ENCODE data around the gene TCEANC2.

DNA sequence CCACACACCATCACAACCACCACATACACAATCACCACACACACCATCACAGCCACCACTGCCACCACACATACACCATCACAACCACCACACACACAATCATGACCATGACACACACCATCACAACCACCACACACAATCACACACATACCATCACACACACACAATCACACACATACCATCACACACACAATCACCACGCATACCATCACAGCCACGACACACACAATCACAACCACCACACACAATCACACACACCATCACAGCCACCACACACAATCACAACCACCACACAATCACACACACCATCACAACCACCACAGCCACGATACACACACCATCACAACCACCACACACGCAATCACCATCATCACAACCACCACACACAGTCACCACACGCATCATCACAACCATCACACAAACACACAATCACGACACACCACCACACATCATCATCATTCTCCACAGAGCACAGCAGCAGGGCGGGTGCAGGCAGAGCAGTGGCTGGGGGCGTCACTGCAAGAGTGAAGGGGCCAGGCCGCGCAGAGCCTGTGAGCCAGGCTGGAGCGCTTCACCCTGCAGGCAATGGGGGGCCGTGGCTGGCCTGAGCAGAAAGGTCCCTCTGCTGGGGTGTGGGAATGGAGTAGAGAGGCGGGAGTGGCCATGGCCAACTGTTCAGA is 66.8 kb downstream of the TCEANC2 start:
- TF ChIP-seq, protein P1, sequence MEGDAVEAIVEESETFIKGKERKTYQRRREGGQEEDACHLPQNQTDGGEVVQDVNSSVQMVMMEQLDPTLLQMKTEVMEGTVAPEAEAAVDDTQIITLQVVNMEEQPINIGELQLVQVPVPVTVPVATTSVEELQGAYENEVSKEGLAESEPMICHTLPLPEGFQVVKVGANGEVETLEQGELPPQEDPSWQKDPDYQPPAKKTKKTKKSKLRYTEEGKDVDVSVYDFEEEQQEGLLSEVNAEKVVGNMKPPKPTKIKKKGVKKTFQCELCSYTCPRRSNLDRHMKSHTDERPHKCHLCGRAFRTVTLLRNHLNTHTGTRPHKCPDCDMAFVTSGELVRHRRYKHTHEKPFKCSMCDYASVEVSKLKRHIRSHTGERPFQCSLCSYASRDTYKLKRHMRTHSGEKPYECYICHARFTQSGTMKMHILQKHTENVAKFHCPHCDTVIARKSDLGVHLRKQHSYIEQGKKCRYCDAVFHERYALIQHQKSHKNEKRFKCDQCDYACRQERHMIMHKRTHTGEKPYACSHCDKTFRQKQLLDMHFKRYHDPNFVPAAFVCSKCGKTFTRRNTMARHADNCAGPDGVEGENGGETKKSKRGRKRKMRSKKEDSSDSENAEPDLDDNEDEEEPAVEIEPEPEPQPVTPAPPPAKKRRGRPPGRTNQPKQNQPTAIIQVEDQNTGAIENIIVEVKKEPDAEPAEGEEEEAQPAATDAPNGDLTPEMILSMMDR (IDR thresholded peaks at IDR 0.05; ENCODE audit: low read depth, low read length, missing input control), result no peak
- TF ChIP-seq YY1 (IDR thresholded peaks at IDR 0.05) (no peak), TAF1 (conservative IDR thresholded peaks at IDR 0.05) (no peak), SP1 (IDR thresholded peaks at IDR 0.05) (no peak), GABPA (IDR thresholded peaks at IDR 0.05 in 1 of 2, conservative IDR thresholded peaks at IDR 0.05 in 1 of 2) (no peak), FOXA1 (IDR thresholded peaks at IDR 0.05) (no peak)
- TF ChIP-seq, protein P2, sequence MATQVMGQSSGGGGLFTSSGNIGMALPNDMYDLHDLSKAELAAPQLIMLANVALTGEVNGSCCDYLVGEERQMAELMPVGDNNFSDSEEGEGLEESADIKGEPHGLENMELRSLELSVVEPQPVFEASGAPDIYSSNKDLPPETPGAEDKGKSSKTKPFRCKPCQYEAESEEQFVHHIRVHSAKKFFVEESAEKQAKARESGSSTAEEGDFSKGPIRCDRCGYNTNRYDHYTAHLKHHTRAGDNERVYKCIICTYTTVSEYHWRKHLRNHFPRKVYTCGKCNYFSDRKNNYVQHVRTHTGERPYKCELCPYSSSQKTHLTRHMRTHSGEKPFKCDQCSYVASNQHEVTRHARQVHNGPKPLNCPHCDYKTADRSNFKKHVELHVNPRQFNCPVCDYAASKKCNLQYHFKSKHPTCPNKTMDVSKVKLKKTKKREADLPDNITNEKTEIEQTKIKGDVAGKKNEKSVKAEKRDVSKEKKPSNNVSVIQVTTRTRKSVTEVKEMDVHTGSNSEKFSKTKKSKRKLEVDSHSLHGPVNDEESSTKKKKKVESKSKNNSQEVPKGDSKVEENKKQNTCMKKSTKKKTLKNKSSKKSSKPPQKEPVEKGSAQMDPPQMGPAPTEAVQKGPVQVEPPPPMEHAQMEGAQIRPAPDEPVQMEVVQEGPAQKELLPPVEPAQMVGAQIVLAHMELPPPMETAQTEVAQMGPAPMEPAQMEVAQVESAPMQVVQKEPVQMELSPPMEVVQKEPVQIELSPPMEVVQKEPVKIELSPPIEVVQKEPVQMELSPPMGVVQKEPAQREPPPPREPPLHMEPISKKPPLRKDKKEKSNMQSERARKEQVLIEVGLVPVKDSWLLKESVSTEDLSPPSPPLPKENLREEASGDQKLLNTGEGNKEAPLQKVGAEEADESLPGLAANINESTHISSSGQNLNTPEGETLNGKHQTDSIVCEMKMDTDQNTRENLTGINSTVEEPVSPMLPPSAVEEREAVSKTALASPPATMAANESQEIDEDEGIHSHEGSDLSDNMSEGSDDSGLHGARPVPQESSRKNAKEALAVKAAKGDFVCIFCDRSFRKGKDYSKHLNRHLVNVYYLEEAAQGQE (IDR thresholded peaks at IDR 0.05), result no peak
